ENCODE data around the gene NMT1. TPM values are rescaled to one million over a fixed set of nuclear protein-coding genes. Genes with fewer than 3 reads are reported as not detected.

NMT1 gene
- total RNA-seq, 3 donors from 2014 or later (not counting 1 experiment from before 2014, with no cell fraction given) = 56.6 to 94.7 (median 77.6) TPM

GRCh38 chr17:45146592-45146889, 85.4 kb downstream of the NMT1 start:
- Mint-ChIP-seq H3K4me1 (peaks cover 48 to 63% of the 10 kb centered on the region in 2 donors), H3K9me3 (no peaks in the 10 kb centered on the region), H3K36me3 (peaks cover 6% of the 10 kb centered on the region), H3K27me3 (ENCODE audit: low read depth in 2 of 2) (no peaks in the 10 kb centered on the region), H3K27ac (peak overlapping the region; percentile 98 to 100), H3K4me3 (peak overlapping the region; percentile 100)
- 97% methylated on average over 4 of the region's 4 CpGs for WGBS (ENCODE audit: insufficient coverage)
- no peak for TF ChIP-seq CTCF (IDR thresholded peaks at IDR 0.05)
- peaks cover 50% of the 10 kb centered on the region for H3K4me1 ChIP-seq (ENCODE audit: control insufficient read depth, insufficient read depth, low read length)
- no peak overlapping the region for H3K4me3 ChIP-seq (ENCODE audit: low read length)
- no peak overlapping the region for H3K27ac ChIP-seq (ENCODE audit: low read length)
- no peaks in the 10 kb centered on the region for H3K36me3 ChIP-seq (ENCODE audit: control insufficient read depth, insufficient read depth, low read length)
- no peaks in the 10 kb centered on the region for H3K27me3 ChIP-seq (ENCODE audit: control insufficient read depth, insufficient read depth, low read length)
- no peak for ATAC-seq
- no peak for DNase-seq
- intact Hi-C loops (cut with micrococcal nuclease) = loop anchor here (5.0 to 10.0 kb wide), 2 partner anchors 171 to 1048 kb away; partner anchors contain the start of genes KANSL1 and MAP3K14
- no peaks in the 10 kb centered on the region for H3K9me3 ChIP-seq (ENCODE audit: control insufficient read depth, insufficient read depth, low read length)

- DNase-seq = peak in 1 of 2 donors; percentile 87
- peak overlapping the region; percentile 88 for H3K4me3 ChIP-seq (ENCODE audit: low read length)
- 14% methylated on average over 28 of the region's 29 CpGs for WGBS (ENCODE audit: insufficient coverage)
Measured at GRCh38 chr17:45146890-45147580, 85.9 kb downstream of the NMT1 start.

GRCh38 chr17:45147581-45148182, 86.6 kb downstream of the NMT1 start:
- peak; percentile 21 to 59 (median 41) for ATAC-seq
- peaks cover 54% of the 10 kb centered on the region for H3K4me1 ChIP-seq (ENCODE audit: control insufficient read depth, insufficient read depth, low read length)
- H3K9me3 ChIP-seq (ENCODE audit: control insufficient read depth, insufficient read depth, low read length) = no peaks in the 10 kb centered on the region
- no peaks in the 10 kb centered on the region for H3K9me3 Mint-ChIP-seq
- H3K27ac ChIP-seq (ENCODE audit: low read length) = peak overlapping the region; percentile 98
- TF ChIP-seq CTCF (IDR thresholded peaks at IDR 0.05) = no peak
- H3K36me3 ChIP-seq (ENCODE audit: control insufficient read depth, insufficient read depth, low read length) = no peaks in the 10 kb centered on the region
- no peaks in the 10 kb centered on the region for H3K27me3 Mint-ChIP-seq (ENCODE audit: low read depth in 2 of 2)
- intact Hi-C loops (cut with micrococcal nuclease) = loop anchor here (1.0 to 10.0 kb wide), 5 partner anchors 13 to 1047 kb away; partner anchors contain the start of genes ACBD4, HEXIM2, KANSL1 and MAP3K14
- peak; percentile 74 to 94 for DNase-seq
- H3K36me3 Mint-ChIP-seq = peaks cover 6% of the 10 kb centered on the region
- peaks cover 51 to 66% of the 10 kb centered on the region in 2 donors for H3K4me1 Mint-ChIP-seq
- H3K4me3 ChIP-seq (ENCODE audit: low read length) = peak overlapping the region; percentile 88
- H3K27me3 ChIP-seq (ENCODE audit: control insufficient read depth, insufficient read depth, low read length) = no peaks in the 10 kb centered on the region
- H3K4me3 Mint-ChIP-seq = peak overlapping the region; percentile 100
- H3K27ac Mint-ChIP-seq = peak overlapping the region; percentile 98 to 100
- WGBS (ENCODE audit: insufficient coverage) = under 1% methylated on average over 37 of the region's 38 CpGs

More at GRCh38 chr17:45146890-45147580, 85.9 kb downstream of the NMT1 start:
- TF ChIP-seq CTCF (IDR thresholded peaks at IDR 0.05) = no peak
- peaks cover 51 to 66% of the 10 kb centered on the region in 2 donors for H3K4me1 Mint-ChIP-seq
- intact Hi-C loops (cut with micrococcal nuclease) = loop anchor here (5.0 to 10.0 kb wide), 2 partner anchors 170 to 1048 kb away; partner anchors contain the start of genes KANSL1 and MAP3K14
- peak overlapping the region; percentile 100 for H3K4me3 Mint-ChIP-seq
- Histone ChIP-seq H3K27me3 (ENCODE audit: control insufficient read depth, insufficient read depth, low read length) (no peaks in the 10 kb centered on the region), H3K27ac (ENCODE audit: low read length) (peak overlapping the region; percentile 98), H3K4me1 (ENCODE audit: control insufficient read depth, insufficient read depth, low read length) (peaks cover 54% of the 10 kb centered on the region), H3K36me3 (ENCODE audit: control insufficient read depth, insufficient read depth, low read length) (no peaks in the 10 kb centered on the region), H3K9me3 (ENCODE audit: control insufficient read depth, insufficient read depth, low read length) (no peaks in the 10 kb centered on the region)
- no peaks in the 10 kb centered on the region for H3K9me3 Mint-ChIP-seq
- peak in 1 of 3 donors; percentile 7 for ATAC-seq
- no peaks in the 10 kb centered on the region for H3K27me3 Mint-ChIP-seq (ENCODE audit: low read depth in 2 of 2)
- peaks cover 6% of the 10 kb centered on the region for H3K36me3 Mint-ChIP-seq
- H3K27ac Mint-ChIP-seq = peak overlapping the region; percentile 98 to 100

All from natural killer cell (primary cell).